Measurements from ENCODE around the gene R3HCC1L. TPM values are rescaled to one million over a fixed set of nuclear protein-coding genes. Genes with fewer than 3 reads are reported as not detected.

R3HCC1L gene
- total RNA-seq, 4 donors from 2014 or later = 15.9 to 20.3 (median 18.6) TPM

- 83 to 93% methylated on average over 7 to 10 of the region's 13 CpGs for WGBS, 2 donors
- no peak for DNase-seq
- H3K4me3 ChIP-seq (replicated peaks in 1 of 3) = no peak overlapping the region
- H3K9me3 ChIP-seq = no peaks in the 10 kb centered on the region
- no peak overlapping the region for H3K27ac ChIP-seq
- no peaks in the 10 kb centered on the region for H3K27me3 ChIP-seq
- H3K4me1 ChIP-seq = peaks cover 23 to 28% of the 10 kb centered on the region in 2 donors
- TF ChIP-seq CTCF (IDR thresholded peaks at IDR 0.05) (no peak), POLR2A (IDR thresholded peaks at IDR 0.05) (no peak)
- intact Hi-C loops (cut with DNase I) = loop anchor here (5.0 kb wide), 1 partner anchor 53 kb away; no protein-coding TSS in a partner anchor
- no peaks in the 10 kb centered on the region for H3K36me3 ChIP-seq
These were observed 124.4 kb downstream of the R3HCC1L start for GRCh38 chr10:98258683-98259454.

GRCh38 chr10:98259606-98260315 lies 125.3 kb downstream of the R3HCC1L start:
- intact Hi-C loops (cut with DNase I) = loop anchor here (5.0 kb wide), 1 partner anchor 53 kb away; no protein-coding TSS in a partner anchor
- 87 to 88% methylated on average over 12 to 14 of the region's 14 CpGs for WGBS, 2 donors
- H3K27ac ChIP-seq = no peak overlapping the region
- no peaks in the 10 kb centered on the region for H3K9me3 ChIP-seq
- peaks cover 14 to 19% of the 10 kb centered on the region in 2 donors for H3K4me1 ChIP-seq
- H3K27me3 ChIP-seq = no peaks in the 10 kb centered on the region
- TF ChIP-seq CTCF (IDR thresholded peaks at IDR 0.05) (no peak), POLR2A (IDR thresholded peaks at IDR 0.05) (no peak)
- DNase-seq = no peak
- no peak overlapping the region for H3K4me3 ChIP-seq (replicated peaks in 1 of 3)
- no peaks in the 10 kb centered on the region for H3K36me3 ChIP-seq

- intact Hi-C loops (cut with DNase I) = no loop called here
- 31 to 46% methylated on average over 9 of the region's 9 CpGs for WGBS, 2 donors
- Histone ChIP-seq H3K4me1 (peaks cover 8 to 15% of the 10 kb centered on the region in 2 donors), H3K4me3 (replicated peaks in 1 of 3) (no peak overlapping the region), H3K27me3 (no peaks in the 10 kb centered on the region), H3K9me3 (no peaks in the 10 kb centered on the region), H3K36me3 (no peaks in the 10 kb centered on the region), H3K27ac (no peak overlapping the region)
- DNase-seq = no peak
- TF ChIP-seq POLR2A (IDR thresholded peaks at IDR 0.05) (no peak), CTCF (IDR thresholded peaks at IDR 0.05) (no peak)
These were observed 125.9 kb downstream of the R3HCC1L start for GRCh38 chr10:98260350-98260749.

- Histone ChIP-seq H3K9me3 (no peaks in the 10 kb centered on the region), H3K27ac (peak overlapping the region in 1 of 3 donors; percentile 36), H3K4me1 (peaks cover 7 to 12% of the 10 kb centered on the region in 2 donors), H3K4me3 (replicated peaks in 1 of 3) (no peak overlapping the region), H3K36me3 (no peaks in the 10 kb centered on the region), H3K27me3 (no peaks in the 10 kb centered on the region)
- WGBS, 2 donors = 88 to 94% methylated on average over 10 to 14 of the region's 14 CpGs
- DNase-seq = no peak
- TF ChIP-seq POLR2A (IDR thresholded peaks at IDR 0.05) (no peak), CTCF (IDR thresholded peaks at IDR 0.05) (no peak)
- intact Hi-C loops (cut with DNase I) = no loop called here
These were observed 126.3 kb downstream of the R3HCC1L start for GRCh38 chr10:98260752-98261151.

Data from thyroid gland (tissue), 4 donors.